NCI-H128 (cell line): ENCODE data around the gene FCN1.
"Not testable (repeated sequence)": the region's sequence is repeated elsewhere in the genome, so short reads cannot be mapped to it uniquely, and the experiment has no call there.

Source experiments
- DNase-seq: peaks from one replicate; lab custom pipeline; 2025; ENCODE audit not compliant: unreplicated experiment; lab: John Stamatoyannopoulos, UW

FCN1 gene

GRCh38 chr9:134857451-134857850, 60.3 kb downstream of the FCN1 start:
- not testable (repeated sequence) for DNase-seq

GRCh38 chr9:134855900-134856377, 61.8 kb downstream of the FCN1 start:
- no peak for DNase-seq
